ENCODE measurements around the gene GRID2.

The GRID2 gene

GRCh38 chr4:93776386-93777080, 1472.8 kb downstream of the GRID2 start:
- DNase-seq = no peak

- DNase-seq = no peak
Measured at GRCh38 chr4:93777081-93777460, 1473.3 kb downstream of the GRID2 start.

- no peak for DNase-seq
Measured at GRCh38 chr4:93779228-93779627, 1475.5 kb downstream of the GRID2 start.

- no peak for DNase-seq
Measured at GRCh38 chr4:93780080-93780479, 1476.3 kb downstream of the GRID2 start.

GRCh38 chr4:93781198-93781597, 1477.4 kb downstream of the GRID2 start:
- no peak for DNase-seq

- no peak for DNase-seq
Measured at GRCh38 chr4:93786149-93786548, 1482.4 kb downstream of the GRID2 start.

- no peak for DNase-seq
Measured at GRCh38 chr4:93788712-93789111, 1484.9 kb downstream of the GRID2 start.

GRCh38 chr4:93791570-93792195, 1487.9 kb downstream of the GRID2 start:
- DNase-seq = no peak

- no peak for DNase-seq
Measured at GRCh38 chr4:93802045-93802444, 1498.3 kb downstream of the GRID2 start.

GRCh38 chr4:93809773-93810172, 1506.0 kb downstream of the GRID2 start:
- no peak for DNase-seq

GRCh38 chr4:93810340-93810992, 1506.7 kb downstream of the GRID2 start:
- DNase-seq = no peak

- no peak for DNase-seq
Measured at GRCh38 chr4:93813092-93813491, 1509.3 kb downstream of the GRID2 start.

- no peak for DNase-seq
Measured at GRCh38 chr4:93814141-93814540, 1510.4 kb downstream of the GRID2 start.

- no peak for DNase-seq
Measured at GRCh38 chr4:93814722-93815121, 1511.0 kb downstream of the GRID2 start.

All from NCI-H2107 (cell line).